ENCODE measurements around the gene ZNF836. TPM values are rescaled to one million over a fixed set of nuclear protein-coding genes. Genes with fewer than 3 reads are reported as not detected.

ZNF836 gene
- total and polyA plus RNA-seq, 9 of the 15 experiments (the other 6 are each of a cell fraction or from before 2014, with no cell fraction given) = 0.24 to 0.69 (median 0.64) TPM; not detected in 2

DNA sequence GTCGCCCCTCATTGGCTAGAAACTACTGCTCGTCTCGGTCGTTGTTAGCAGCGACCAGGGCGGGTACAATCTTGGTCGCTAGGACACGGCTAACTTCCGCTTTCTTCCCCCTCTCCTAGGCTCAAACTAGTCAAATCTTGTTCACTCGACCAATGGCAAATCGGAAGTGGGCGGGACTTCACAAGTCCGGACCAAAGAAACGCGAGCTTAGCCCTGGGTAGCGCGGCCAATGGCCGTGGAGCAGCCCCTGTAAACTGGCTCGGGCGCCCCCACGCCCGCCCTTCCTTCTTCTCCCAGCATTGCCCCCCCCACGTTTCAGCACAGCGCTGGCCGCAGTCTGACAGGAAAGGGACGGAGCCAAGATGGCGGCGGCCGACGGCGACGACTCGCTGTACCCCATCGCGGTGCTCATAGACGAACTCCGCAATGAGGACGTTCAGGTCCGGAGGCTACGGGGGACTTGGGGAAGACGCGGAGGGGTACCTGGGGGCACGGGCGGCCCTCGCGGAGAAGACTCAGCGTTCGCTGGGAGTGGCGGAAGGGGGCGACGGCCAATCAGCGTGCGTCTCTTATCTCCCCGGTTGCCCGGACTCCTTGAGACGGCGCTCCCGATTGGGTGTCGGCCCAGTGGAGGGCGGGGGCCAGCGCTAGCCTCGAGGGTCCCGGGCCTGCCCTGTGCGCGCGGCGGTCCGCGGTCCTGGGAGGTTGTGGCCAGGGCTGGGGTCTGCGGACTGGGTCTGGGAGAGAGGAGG lies 18.5 kb upstream of the ZNF836 start, which contains the start of gene PPP2R1A (continued):
- TF ChIP-seq PRMT5 (CRISPR knock-in tag; IDR thresholded peaks at IDR 0.05) = peak; percentile 52; the same call in 1 of the 2 replicates
- TF ChIP-seq XRCC5 (IDR thresholded peaks at IDR 0.05; ENCODE audit: low read depth, low read length) = no peak; the same call in 1 of the 2 replicates
- no peak for TF ChIP-seq ZNF217 (CRISPR knock-in tag; IDR thresholded peaks at IDR 0.05)
- TF ChIP-seq BDP1 (IDR thresholded peaks at IDR 0.05; ENCODE audit: insufficient read depth, insufficient read length) = no peak
- TF ChIP-seq TEAD2 (tag; IDR thresholded peaks at IDR 0.05) = no peak
- TF ChIP-seq CEBPB (tag; IDR thresholded peaks at IDR 0.05) = no peak
- TF ChIP-seq ADNP (tag; IDR thresholded peaks at IDR 0.05) = no peak
- no peak for TF ChIP-seq ZFP36 (IDR thresholded peaks at IDR 0.05; ENCODE audit: low read depth, low read length, partially characterized antibody)
- TF ChIP-seq, protein P1, sequence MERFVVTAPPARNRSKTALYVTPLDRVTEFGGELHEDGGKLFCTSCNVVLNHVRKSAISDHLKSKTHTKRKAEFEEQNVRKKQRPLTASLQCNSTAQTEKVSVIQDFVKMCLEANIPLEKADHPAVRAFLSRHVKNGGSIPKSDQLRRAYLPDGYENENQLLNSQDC (CRISPR knock-in tag; IDR thresholded peaks at IDR 0.05) = no peak
- TF ChIP-seq ETV1 (tag; conservative IDR thresholded peaks at IDR 0.05; ENCODE audit: low read depth) = peak; percentile 55; the same call in 1 of the 2 replicates
- TF ChIP-seq CHD1 (IDR thresholded peaks at IDR 0.05; ENCODE audit: low read length) = no peak
- TF ChIP-seq ZNF384 (IDR thresholded peaks at IDR 0.05; ENCODE audit: low read depth, low read length) = no peak
- no peak for TF ChIP-seq ZFP1 (CRISPR knock-in tag; IDR thresholded peaks at IDR 0.05)
- TF ChIP-seq KDM5B (IDR thresholded peaks at IDR 0.05; ENCODE audit: insufficient replicate concordance, low read depth, low read length) = peak; percentile 84
- TF ChIP-seq GABPA (tag; conservative IDR thresholded peaks at IDR 0.05; ENCODE audit: low read depth) = peak; percentile 95
- no peak for TF ChIP-seq SMARCB1 (IDR thresholded peaks at IDR 0.05; ENCODE audit: insufficient read length, low read depth)
- no peak for TF ChIP-seq TCF3 (CRISPR knock-in tag; IDR thresholded peaks at IDR 0.05)
- TF ChIP-seq MTA2 (IDR thresholded peaks at IDR 0.05; ENCODE audit: low read depth) = no peak
- TF ChIP-seq, protein P2, sequence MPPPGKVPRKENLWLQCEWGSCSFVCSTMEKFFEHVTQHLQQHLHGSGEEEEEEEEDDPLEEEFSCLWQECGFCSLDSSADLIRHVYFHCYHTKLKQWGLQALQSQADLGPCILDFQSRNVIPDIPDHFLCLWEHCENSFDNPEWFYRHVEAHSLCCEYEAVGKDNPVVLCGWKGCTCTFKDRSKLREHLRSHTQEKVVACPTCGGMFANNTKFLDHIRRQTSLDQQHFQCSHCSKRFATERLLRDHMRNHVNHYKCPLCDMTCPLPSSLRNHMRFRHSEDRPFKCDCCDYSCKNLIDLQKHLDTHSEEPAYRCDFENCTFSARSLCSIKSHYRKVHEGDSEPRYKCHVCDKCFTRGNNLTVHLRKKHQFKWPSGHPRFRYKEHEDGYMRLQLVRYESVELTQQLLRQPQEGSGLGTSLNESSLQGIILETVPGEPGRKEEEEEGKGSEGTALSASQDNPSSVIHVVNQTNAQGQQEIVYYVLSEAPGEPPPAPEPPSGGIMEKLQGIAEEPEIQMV (tag; conservative IDR thresholded peaks at IDR 0.05; ENCODE audit: low read depth) = no peak
- TF ChIP-seq ZNF263 (CRISPR knock-in tag; IDR thresholded peaks at IDR 0.05; ENCODE audit: borderline replicate concordance) = peak; percentile 31; the same call in 1 of the 2 replicates
- peak; percentile 93 for TF ChIP-seq SUPT5H (IDR thresholded peaks at IDR 0.05)
- no peak for TF ChIP-seq SMARCE1 (IDR thresholded peaks at IDR 0.05)
- TF ChIP-seq, protein P3, sequence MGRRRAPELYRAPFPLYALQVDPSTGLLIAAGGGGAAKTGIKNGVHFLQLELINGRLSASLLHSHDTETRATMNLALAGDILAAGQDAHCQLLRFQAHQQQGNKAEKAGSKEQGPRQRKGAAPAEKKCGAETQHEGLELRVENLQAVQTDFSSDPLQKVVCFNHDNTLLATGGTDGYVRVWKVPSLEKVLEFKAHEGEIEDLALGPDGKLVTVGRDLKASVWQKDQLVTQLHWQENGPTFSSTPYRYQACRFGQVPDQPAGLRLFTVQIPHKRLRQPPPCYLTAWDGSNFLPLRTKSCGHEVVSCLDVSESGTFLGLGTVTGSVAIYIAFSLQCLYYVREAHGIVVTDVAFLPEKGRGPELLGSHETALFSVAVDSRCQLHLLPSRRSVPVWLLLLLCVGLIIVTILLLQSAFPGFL (CRISPR knock-in tag; IDR thresholded peaks at IDR 0.05) = no peak
- peak in 1 of 2 experiments; percentile 95; a peak in 2 of 4 replicates for TF ChIP-seq CSDE1 (IDR thresholded peaks at IDR 0.05)

Data from K562 (cell line).